HEK293T (cell line): ENCODE measurements around the gene ANXA3.

Experiments
- CTCF ChIA-PET: fragments of 350-600 bp; formaldehyde crosslinking; extraction: SDS; loops from one replicate; lab custom pipeline; 2021; ENCODE audit warnings: antibody characterized with exemption, inconsistent platforms; lab: Yijun Ruan, JAX
- POLR2A ChIA-PET: fragments of 350-600 bp; formaldehyde crosslinking; extraction: SDS; loops from one replicate; lab custom pipeline; 2020; ENCODE audit warnings: antibody characterized with exemption, inconsistent platforms; lab: Yijun Ruan, JAX
- DNase-seq: peaks from one replicate; pipeline ENCODE4 v3.0.0; 2012; ENCODE audit warnings: mixed read lengths; ENCODE audit errors: extremely low spot score
- ARNT ChIP-seq: fragments of 450-650 bp; IDR thresholded peaks from 2 replicates; pipeline ENCODE4 v1.6.1; 2017; ENCODE audit warnings: mild to moderate bottlenecking
- BHLHE40 ChIP-seq: fragments of 450-650 bp; IDR thresholded peaks from 2 replicates; pipeline ENCODE4 v1.6.1; 2016; ENCODE audit warnings: mild to moderate bottlenecking, moderate library complexity, borderline replicate concordance
- CTBP1 ChIP-seq: fragments of 450-650 bp; IDR thresholded peaks from 2 replicates; pipeline ENCODE4 v1.6.1; 2016; ENCODE audit warnings: borderline replicate concordance
- ELF4 ChIP-seq: fragments of 450-650 bp; IDR thresholded peaks from 2 replicates; pipeline ENCODE4 v1.6.1; 2017; ENCODE audit warnings: antibody characterized with exemption
- FOXA1 ChIP-seq: fragments of 450-650 bp; IDR thresholded peaks from 2 replicates; pipeline ENCODE4 v1.6.1; 2016; ENCODE audit warnings: mild to moderate bottlenecking
- FOXK2 ChIP-seq: fragments of 450-650 bp; IDR thresholded peaks from 2 replicates; pipeline ENCODE4 v1.6.1; 2016; ENCODE audit warnings: mild to moderate bottlenecking
- FOXM1 ChIP-seq: fragments of 450-650 bp; IDR thresholded peaks from 2 replicates; pipeline ENCODE4 v1.6.1; 2017; ENCODE audit warnings: mild to moderate bottlenecking, borderline replicate concordance
- HDGF ChIP-seq: fragments of 450-650 bp; IDR thresholded peaks from 2 replicates; pipeline ENCODE4 v1.6.1; 2017; ENCODE audit warnings: antibody characterized with exemption, borderline replicate concordance
- L3MBTL2 ChIP-seq: fragments of 450-650 bp; conservative IDR thresholded peaks from 2 replicates; pipeline ENCODE4 v1.6.1; 2016; ENCODE audit warnings: mild to moderate bottlenecking
- LEF1 ChIP-seq: fragments of 450-650 bp; IDR thresholded peaks from 2 replicates; pipeline ENCODE4 v1.6.1; 2017; ENCODE audit warnings: mild to moderate bottlenecking, borderline replicate concordance
- NFRKB ChIP-seq: fragments of 450-650 bp; IDR thresholded peaks from 2 replicates; pipeline ENCODE4 v1.6.1; 2016; ENCODE audit warnings: mild to moderate bottlenecking, moderate library complexity
- SP1 ChIP-seq: fragments of 450-650 bp; IDR thresholded peaks from 2 replicates; pipeline ENCODE4 v1.6.1; 2017
- SUZ12 ChIP-seq: fragments of 450-650 bp; IDR thresholded peaks from 2 replicates; pipeline ENCODE4 v1.6.1; 2016; ENCODE audit warnings: mild to moderate bottlenecking
- TARDBP ChIP-seq: fragments of 450-650 bp; IDR thresholded peaks from 2 replicates; pipeline ENCODE4 v1.6.1; 2016
- ZNF384 ChIP-seq: fragments of 450-650 bp; IDR thresholded peaks from 2 replicates; pipeline ENCODE4 v1.6.1; 2016
- TF ChIP-seq, protein P1 (sequence below): fragments of 450-650 bp; IDR thresholded peaks from 2 replicates; pipeline ENCODE4 v1.6.1; 2016

Gene ANXA3

DNA sequence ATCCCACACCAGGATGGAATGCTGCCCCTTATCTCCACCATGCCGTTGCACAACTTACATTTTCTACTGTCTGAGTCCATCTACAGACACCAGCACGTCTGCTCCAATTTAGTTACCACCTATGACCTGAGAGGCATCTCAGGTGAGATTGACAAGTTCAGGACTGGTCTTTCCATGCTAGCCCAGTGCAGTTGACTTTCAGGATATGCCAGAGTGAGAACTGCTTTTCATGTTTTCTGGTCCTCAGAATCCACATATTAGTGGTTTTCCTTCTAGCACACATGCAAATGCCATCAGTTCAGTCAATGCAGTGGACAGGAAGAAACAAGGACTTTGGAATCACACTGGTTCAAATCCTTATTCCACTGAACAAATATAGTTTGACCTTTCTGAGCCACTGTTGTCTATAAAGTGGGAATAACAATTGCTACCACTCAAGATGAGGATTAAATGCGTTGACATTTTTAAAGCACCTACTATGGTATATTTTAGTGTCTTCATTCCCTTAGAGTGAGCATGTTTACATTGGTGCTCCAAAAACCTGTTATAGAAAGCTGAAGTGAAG, 38.1 kb upstream of the ANXA3 start:
- ChIA-PET POLR2A (no interaction called here), CTCF (interaction anchor here (0.9 kb wide), 1 partner anchor 454 kb away, joined by 4 read pairs; no protein-coding TSS in a partner anchor)
- DNase-seq, result no peak
- TF ChIP-seq, protein P1, sequence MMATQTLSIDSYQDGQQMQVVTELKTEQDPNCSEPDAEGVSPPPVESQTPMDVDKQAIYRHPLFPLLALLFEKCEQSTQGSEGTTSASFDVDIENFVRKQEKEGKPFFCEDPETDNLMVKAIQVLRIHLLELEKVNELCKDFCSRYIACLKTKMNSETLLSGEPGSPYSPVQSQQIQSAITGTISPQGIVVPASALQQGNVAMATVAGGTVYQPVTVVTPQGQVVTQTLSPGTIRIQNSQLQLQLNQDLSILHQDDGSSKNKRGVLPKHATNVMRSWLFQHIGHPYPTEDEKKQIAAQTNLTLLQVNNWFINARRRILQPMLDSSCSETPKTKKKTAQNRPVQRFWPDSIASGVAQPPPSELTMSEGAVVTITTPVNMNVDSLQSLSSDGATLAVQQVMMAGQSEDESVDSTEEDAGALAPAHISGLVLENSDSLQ, result no peak
- TF ChIP-seq ELF4 (no peak), FOXM1 (no peak), L3MBTL2 (no peak), HDGF (no peak), TARDBP (no peak), CTBP1 (no peak), LEF1 (no peak), SP1 (no peak), NFRKB (no peak), BHLHE40 (no peak)

DNA sequence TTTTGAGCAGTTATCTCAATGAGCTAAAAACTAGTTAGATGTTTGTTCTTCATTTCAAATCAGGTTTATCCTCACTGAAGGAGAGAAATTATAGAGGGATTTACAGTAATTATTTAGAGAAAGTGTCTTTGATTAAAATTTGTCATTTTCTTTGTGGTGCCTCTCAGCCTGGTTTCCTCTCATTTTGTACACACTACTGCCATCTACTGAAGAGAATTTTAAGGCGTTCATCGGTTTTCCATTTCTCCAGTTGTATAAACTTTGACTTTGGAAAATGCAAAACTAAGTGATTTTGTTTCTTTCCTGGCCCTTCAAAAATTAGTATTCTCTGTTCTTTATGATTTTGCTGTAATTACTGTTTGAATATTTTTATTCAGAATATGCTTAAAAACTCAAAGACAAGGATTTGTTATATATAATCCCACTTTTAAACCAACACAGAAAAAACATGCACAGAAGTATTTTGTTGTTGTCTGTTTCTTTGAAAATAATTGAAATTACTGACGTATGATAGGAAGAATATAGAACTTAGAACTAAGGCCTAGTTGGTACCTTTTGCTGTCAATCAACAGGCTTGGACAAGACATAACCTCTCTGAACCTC, 34.4 kb upstream of the ANXA3 start:
- TF ChIP-seq ARNT (no peak), HDGF (no peak), SP1 (no peak), FOXA1 (no peak), SUZ12 (no peak), CTBP1 (no peak), ZNF384 (no peak), BHLHE40 (no peak), TARDBP (no peak), NFRKB (no peak), L3MBTL2 (no peak), LEF1 (no peak), ELF4 (no peak), FOXK2 (no peak), FOXM1 (no peak)
- TF ChIP-seq, protein P1, result no peak
- POLR2A ChIA-PET, result no interaction called here
- CTCF ChIA-PET, result no interaction called here
- DNase-seq, result peak; percentile 32

DNA sequence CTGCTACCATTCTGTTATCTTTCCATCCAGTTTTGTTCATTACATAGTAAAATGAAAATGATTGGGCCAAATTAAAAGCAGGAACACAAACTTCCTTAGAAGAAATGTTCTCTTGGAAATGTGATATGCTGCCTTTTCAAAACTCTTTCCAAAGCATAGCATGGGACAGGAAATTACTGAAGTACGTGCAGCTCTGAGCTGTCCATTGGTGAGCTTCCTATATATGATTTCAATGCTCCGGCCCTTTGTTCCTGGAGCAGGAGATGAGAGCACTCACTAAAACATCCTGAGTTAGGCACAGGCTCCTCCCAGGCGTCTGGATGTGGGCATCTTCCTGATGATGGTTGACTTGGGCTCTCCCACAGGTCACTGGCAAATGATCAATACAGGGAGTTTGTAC, 33.0 kb upstream of the ANXA3 start:
- no peak for DNase-seq
- ChIA-PET CTCF (no interaction called here), POLR2A (interaction anchor here (1.0 kb wide), 1 partner anchor 8 kb away, joined by 3 read pairs; no protein-coding TSS in a partner anchor)
- no peak for TF ChIP-seq HDGF
- TF ChIP-seq, protein P1, result no peak
- TF ChIP-seq SP1, result no peak
- TF ChIP-seq BHLHE40, result no peak
- TF ChIP-seq FOXM1, result no peak
- no peak for TF ChIP-seq LEF1
- TF ChIP-seq TARDBP, result no peak
- TF ChIP-seq FOXA1, result no peak
- TF ChIP-seq SUZ12, result no peak
- no peak for TF ChIP-seq L3MBTL2
- TF ChIP-seq FOXK2, result no peak
- TF ChIP-seq NFRKB, result no peak
- no peak for TF ChIP-seq ZNF384
- TF ChIP-seq CTBP1, result no peak

DNA sequence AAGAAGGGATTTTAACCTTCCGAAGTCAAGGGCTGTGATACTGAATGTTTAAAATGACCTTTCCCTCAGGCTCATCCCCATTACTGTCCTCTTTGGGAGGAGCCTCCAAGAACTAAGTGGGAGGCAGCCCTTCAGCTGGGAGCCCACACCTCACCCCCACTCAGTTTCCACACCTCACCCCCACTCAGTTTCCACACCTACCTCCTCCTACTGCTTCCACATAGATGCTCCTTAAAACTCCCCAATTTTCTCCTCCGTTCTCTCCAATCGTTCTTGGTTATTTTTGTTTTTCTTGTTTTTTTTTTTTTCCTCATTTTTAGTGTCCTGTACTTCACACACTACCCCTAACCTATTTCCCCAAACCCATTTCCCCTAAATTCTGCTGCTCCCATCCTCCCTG, 31.6 kb upstream of the ANXA3 start:
- ChIA-PET CTCF (no interaction called here), POLR2A (no interaction called here)

DNA sequence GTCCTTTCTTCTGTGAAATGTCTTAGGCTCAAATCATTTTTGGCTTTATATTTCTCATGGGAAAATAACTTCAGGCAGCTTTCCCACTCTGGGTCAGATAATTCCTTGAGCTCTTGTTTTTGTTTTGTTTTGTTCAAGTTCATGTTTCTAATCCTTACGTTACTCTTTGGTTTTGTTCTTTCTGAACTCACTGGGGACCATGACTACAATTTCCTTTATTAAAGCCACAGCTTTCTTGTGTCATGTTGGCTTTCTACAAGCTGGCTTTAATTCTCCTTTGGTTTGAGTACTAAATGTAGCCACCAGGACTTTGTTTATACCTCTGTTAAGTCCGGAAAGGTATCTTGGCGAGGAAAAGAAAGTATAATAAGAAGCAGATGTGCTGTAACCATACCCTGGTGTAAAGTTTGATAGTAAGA, 30.8 kb upstream of the ANXA3 start:
- ChIA-PET CTCF (no interaction called here), POLR2A (no interaction called here)
- no peak for DNase-seq
- TF ChIP-seq LEF1 (no peak), CTBP1 (no peak), L3MBTL2 (no peak), FOXK2 (no peak), ZNF384 (no peak), SP1 (no peak), ELF4 (no peak), SUZ12 (no peak), HDGF (no peak), BHLHE40 (no peak), NFRKB (no peak), FOXA1 (no peak), TARDBP (no peak), ARNT (no peak), FOXM1 (no peak)
- TF ChIP-seq, protein P1, result no peak

More for the DNA sequence above, 31.6 kb upstream of the ANXA3 start:
- DNase-seq, result no peak
- TF ChIP-seq LEF1 (no peak), NFRKB (no peak), FOXK2 (no peak), ZNF384 (no peak), FOXA1 (no peak), L3MBTL2 (no peak), ELF4 (no peak), HDGF (no peak), TARDBP (no peak)
